Esophagus squamous epithelium (tissue), 5 donors: ENCODE data around the gene ACCS. TPM values are rescaled to one million over a fixed set of nuclear protein-coding genes. Genes with fewer than 3 reads are reported as not detected.

Experiments
- DNase-seq: peaks from one replicate; lab custom pipeline; 2025; lab: John Stamatoyannopoulos, UW
- H3K27ac ChIP-seq, 4 donors: fragments of 200-600 bp; sonication (generic); one replicate each; pipeline ENCODE4 v1.5.1; 2016 to 2019; ENCODE audit warnings: mild to moderate bottlenecking in 1 of 4
- H3K27me3 ChIP-seq, 4 donors: fragments of 200-600 bp; sonication (generic); 1 replicate in 3 of 4; 2 replicates in 1 of 4; pipeline versions ENCODE4 v1.5.1 to v1.6.0; 2017 to 2021; ENCODE audit warnings: antibody characterized with exemption in 1 of 4
- H3K36me3 ChIP-seq, 3 donors: fragments of 200-600 bp; sonication (generic); one replicate each; pipeline ENCODE4 v1.5.1; 2016 to 2019
- H3K4me1 ChIP-seq, 3 donors: fragments of 200-600 bp; sonication (generic); one replicate each; pipeline ENCODE4 v1.5.1; 2017 to 2019
- H3K4me3 ChIP-seq, 4 donors: fragments of 200-600 bp; sonication (generic); 1 replicate in 3 of 4; 2 replicates in 1 of 4; pipeline ENCODE4 v1.5.1; 2016 to 2019; ENCODE audit warnings: mild to moderate bottlenecking in 2 of 4, moderate library complexity in 1 of 4
- H3K9me3 ChIP-seq, 3 donors: fragments of 200-600 bp; sonication (generic); one replicate each; pipeline ENCODE4 v1.5.1; 2016 to 2019
- CTCF ChIP-seq, 6 experiments: fragments of 450-650 bp in 4 of 6; fragments of 200-600 bp in 2 of 6; sonication (generic) in 2 of 6; IDR thresholded peaks; one replicate each; pipeline ENCODE4 v1.5.1; 2016 to 2019; ENCODE audit warnings: antibody characterized with exemption in 6 of 6, mild to moderate bottlenecking in 4 of 6, moderate library complexity in 4 of 6
- POLR2A ChIP-seq, 4 donors: fragments of 450-650 bp; IDR thresholded peaks; one replicate each; pipeline ENCODE4 v1.6.1; 2017; ENCODE audit warnings: antibody characterized with exemption in 4 of 4, mild to moderate bottlenecking in 4 of 4, moderate library complexity in 3 of 4
- WGBS, 2 donors: methylation state at CpG; one replicate each; pipeline ENCODE4 v1.1.5; 2018; 5-methylcytosine and 5-hydroxymethylcytosine counted together
- intact Hi-C: fragments of 100-400 bp; cut with DNase I; formaldehyde crosslinking; loops from one replicate; pipeline ENCODE4 v1.15.0; 2022
- total RNA-seq, 4 donors: library from RNA; depleted of rRNA; stranded (reverse); fragments of >200 nt; gene quantifications; one replicate each; pipeline ENCODE4 v1.1.0, GENCODE V29; 2016
- donor health status: DM: yes; HTN: yes; CAD: no.

The ACCS gene
- total RNA-seq, 4 donors from 2014 or later: 3.4 to 22.1 (median 4.9) TPM

- H3K4me1 ChIP-seq: no peaks in the 10 kb centered on the region
- H3K36me3 ChIP-seq: peaks cover 0 to 85% (median 0%) of the 10 kb centered on the region in 3 donors
- H3K27ac ChIP-seq: no peak overlapping the region
- intact Hi-C loops: no loop called here
- 75 to 76% methylated on average over 4 of the region's 5 CpGs for WGBS, 2 donors
- no peak overlapping the region for H3K4me3 ChIP-seq
- no peak for TF ChIP-seq CTCF (IDR thresholded peaks at IDR 0.05)
- no peak for TF ChIP-seq POLR2A (IDR thresholded peaks at IDR 0.05)
- DNase-seq: no peak
- H3K27me3 ChIP-seq: no peaks in the 10 kb centered on the region
- H3K9me3 ChIP-seq: no peaks in the 10 kb centered on the region
These were observed 12.7 kb downstream of the ACCS start for GRCh38 chr11:44078794-44079193.

- TF ChIP-seq POLR2A (IDR thresholded peaks at IDR 0.05): no peak
- no peak for TF ChIP-seq CTCF (IDR thresholded peaks at IDR 0.05)
- H3K9me3 ChIP-seq: no peaks in the 10 kb centered on the region
- intact Hi-C loops: no loop called here
- peaks cover 0 to 81% (median 0%) of the 10 kb centered on the region in 3 donors for H3K36me3 ChIP-seq
- H3K27ac ChIP-seq: no peak overlapping the region
- no peak overlapping the region for H3K4me3 ChIP-seq
- no peak for DNase-seq
- no peaks in the 10 kb centered on the region for H3K4me1 ChIP-seq
- WGBS, 2 donors: 83 to 92% methylated on average over 5 to 6 of the region's 6 CpGs
- no peaks in the 10 kb centered on the region for H3K27me3 ChIP-seq
These were observed 13.3 kb downstream of the ACCS start for GRCh38 chr11:44079376-44079775.

- intact Hi-C loops: no loop called here
- Histone ChIP-seq H3K4me1 (no peaks in the 10 kb centered on the region), H3K9me3 (no peaks in the 10 kb centered on the region), H3K4me3 (no peak overlapping the region), H3K27ac (no peak overlapping the region), H3K36me3 (peaks cover 0 to 66% (median 0%) of the 10 kb centered on the region in 3 donors), H3K27me3 (no peaks in the 10 kb centered on the region)
- no peak for DNase-seq
- WGBS, 2 donors: 85 to 100% methylated on average over 2 to 4 of the region's 9 CpGs
- TF ChIP-seq CTCF (IDR thresholded peaks at IDR 0.05): no peak
- TF ChIP-seq POLR2A (IDR thresholded peaks at IDR 0.05): no peak
These were observed 14.9 kb downstream of the ACCS start for GRCh38 chr11:44080951-44081350.

GRCh38 chr11:44082645-44083044 is 16.6 kb downstream of the ACCS start:
- intact Hi-C loops: no loop called here
- Histone ChIP-seq H3K36me3 (peaks cover 0 to 61% (median 0%) of the 10 kb centered on the region in 3 donors), H3K27me3 (no peaks in the 10 kb centered on the region), H3K27ac (no peak overlapping the region), H3K9me3 (no peaks in the 10 kb centered on the region), H3K4me3 (no peak overlapping the region), H3K4me1 (no peaks in the 10 kb centered on the region)
- 78 to 92% methylated on average over 4 of the region's 4 CpGs for WGBS, 2 donors
- no peak for DNase-seq
- TF ChIP-seq CTCF (IDR thresholded peaks at IDR 0.05) (no peak), POLR2A (IDR thresholded peaks at IDR 0.05) (no peak)

- DNase-seq: no peak
- Histone ChIP-seq H3K9me3 (no peaks in the 10 kb centered on the region), H3K36me3 (peaks cover 0 to 55% (median 0%) of the 10 kb centered on the region in 3 donors), H3K27ac (no peak overlapping the region), H3K27me3 (no peaks in the 10 kb centered on the region), H3K4me3 (no peak overlapping the region), H3K4me1 (no peaks in the 10 kb centered on the region)
- intact Hi-C loops: no loop called here
- TF ChIP-seq POLR2A (IDR thresholded peaks at IDR 0.05) (no peak), CTCF (IDR thresholded peaks at IDR 0.05) (no peak)
- WGBS, 2 donors: 86 to 90% methylated on average over 2 to 6 of the region's 10 CpGs
These were observed 17.4 kb downstream of the ACCS start for GRCh38 chr11:44083433-44083832.
